Lung (tissue), 12 donors: ENCODE results near the gene EXOC3L4. TPM values are rescaled to one million over a fixed set of nuclear protein-coding genes. Genes with fewer than 3 reads are reported as not detected.

Experiments used
- ATAC-seq: fragments of 200-7000 bp; cut with Tn5 transposase; one replicate; pipeline ENCODE4 v1.9.1; 2020; ENCODE audit warnings: moderate number of reproducible peaks; ENCODE audit not compliant: insufficient read depth, low FRiP score
- DNase-seq, 3 donors: peaks; one replicate each; pipeline ENCODE4 v3.0.0-alpha.2; 2013 to 2017
- H3K27ac ChIP-seq, 2 donors: one replicate each; pipeline ENCODE4 v1.5.1; 2013; ENCODE audit warnings: mild to moderate bottlenecking in 2 of 2, moderate library complexity in 2 of 2, control low read depth in 1 of 2, inconsistent platforms in 1 of 2, low read depth in 1 of 2, low read length in 1 of 2
- H3K27me3 ChIP-seq, 3 donors: one replicate each; pipeline ENCODE4 v1.5.1; 2013; ENCODE audit warnings: low read length in 2 of 3; ENCODE audit not compliant: control insufficient read depth in 3 of 3, insufficient read depth in 3 of 3
- H3K36me3 ChIP-seq, 4 donors: one replicate each; pipeline ENCODE4 v1.5.1; 2013; ENCODE audit warnings: low read length in 4 of 4, mild to moderate bottlenecking in 1 of 4, moderate library complexity in 1 of 4; ENCODE audit not compliant: control insufficient read depth in 4 of 4, insufficient read depth in 4 of 4
- H3K4me1 ChIP-seq, 5 donors: one replicate each; pipeline ENCODE4 v1.5.1; 2013; ENCODE audit warnings: low read length in 5 of 5, mild to moderate bottlenecking in 2 of 5, moderate library complexity in 1 of 5; ENCODE audit not compliant: control insufficient read depth in 5 of 5, insufficient read depth in 5 of 5
- H3K4me3 ChIP-seq: one replicate; pipeline ENCODE4 v1.5.1; 2013; ENCODE audit warnings: mild to moderate bottlenecking, control low read depth, moderate library complexity
- H3K9ac ChIP-seq, 2 donors: one replicate each; pipeline ENCODE4 v1.5.1; 2013; ENCODE audit warnings: low read length in 2 of 2, control low read depth in 1 of 2; ENCODE audit not compliant: insufficient read depth in 1 of 2
- H3K9me3 ChIP-seq, 4 donors: one replicate each; pipeline ENCODE4 v1.5.1; 2013; ENCODE audit warnings: low read length in 3 of 4, mild to moderate bottlenecking in 1 of 4, moderate library complexity in 1 of 4; ENCODE audit not compliant: control insufficient read depth in 4 of 4, insufficient read depth in 3 of 4
- WGBS, 2 donors: extraction: QIAGEN DNeasy Blood & Tissue Kit; methylation state at CpG; one replicate each; pipeline ENCODE4 v1.1.7; 2013; 5-methylcytosine and 5-hydroxymethylcytosine counted together
- polyA plus RNA-seq, 2 donors: library from polyadenylated mRNA; stranded (reverse); fragments of 200-250 nt; gene quantifications; one replicate each; pipeline ENCODE4 v1.2.1, GENCODE V29; 2013
- total RNA-seq, 2 donors: library from RNA; depleted of rRNA in 1 of 2; stranded (reverse); fragments of >200 nt in 1 of 2; gene quantifications; one replicate each; pipeline ENCODE4 v1.2.1, GENCODE V29; 2014 to 2021
- TF ChIP-seq, protein P1 (sequence below): IDR thresholded peaks from 2 replicates; pipeline ENCODE4 v1.5.1; 2012; ENCODE audit warnings: mild to moderate bottlenecking; ENCODE audit errors: control extremely low read depth, extremely low read depth
- donor health status: control.
- donor health status: control.
- donor health status: Bipolar disorder and iron deficiency.
- donor health status: healthy.
- donor health status: DM: yes; HTN: yes; CAD: no.

EXOC3L4 gene
- total and polyA plus RNA-seq, 4 donors, result 3.0 to 4.6 (median 3.8) TPM

GRCh38 chr14:103157969-103158368 is 63.4 kb downstream of the EXOC3L4 start:
- Histone ChIP-seq H3K27ac (no peak overlapping the region), H3K4me1 (peaks cover 0 to 4% (median 0%) of the 10 kb centered on the region in 5 donors), H3K9ac (no peak overlapping the region), H3K4me3 (no peak overlapping the region), H3K36me3 (no peaks in the 10 kb centered on the region), H3K9me3 (no peaks in the 10 kb centered on the region), H3K27me3 (no peaks in the 10 kb centered on the region)
- WGBS, 2 donors, result 92 to 93% methylated on average over 19 of the region's 19 CpGs
- no peak for ATAC-seq
- TF ChIP-seq, protein P1, sequence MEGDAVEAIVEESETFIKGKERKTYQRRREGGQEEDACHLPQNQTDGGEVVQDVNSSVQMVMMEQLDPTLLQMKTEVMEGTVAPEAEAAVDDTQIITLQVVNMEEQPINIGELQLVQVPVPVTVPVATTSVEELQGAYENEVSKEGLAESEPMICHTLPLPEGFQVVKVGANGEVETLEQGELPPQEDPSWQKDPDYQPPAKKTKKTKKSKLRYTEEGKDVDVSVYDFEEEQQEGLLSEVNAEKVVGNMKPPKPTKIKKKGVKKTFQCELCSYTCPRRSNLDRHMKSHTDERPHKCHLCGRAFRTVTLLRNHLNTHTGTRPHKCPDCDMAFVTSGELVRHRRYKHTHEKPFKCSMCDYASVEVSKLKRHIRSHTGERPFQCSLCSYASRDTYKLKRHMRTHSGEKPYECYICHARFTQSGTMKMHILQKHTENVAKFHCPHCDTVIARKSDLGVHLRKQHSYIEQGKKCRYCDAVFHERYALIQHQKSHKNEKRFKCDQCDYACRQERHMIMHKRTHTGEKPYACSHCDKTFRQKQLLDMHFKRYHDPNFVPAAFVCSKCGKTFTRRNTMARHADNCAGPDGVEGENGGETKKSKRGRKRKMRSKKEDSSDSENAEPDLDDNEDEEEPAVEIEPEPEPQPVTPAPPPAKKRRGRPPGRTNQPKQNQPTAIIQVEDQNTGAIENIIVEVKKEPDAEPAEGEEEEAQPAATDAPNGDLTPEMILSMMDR, result no peak
- no peak for DNase-seq

GRCh38 chr14:103158688-103159087 is 64.2 kb downstream of the EXOC3L4 start:
- TF ChIP-seq, protein P1, result no peak
- Histone ChIP-seq H3K27me3 (no peaks in the 10 kb centered on the region), H3K36me3 (no peaks in the 10 kb centered on the region), H3K4me3 (no peak overlapping the region), H3K27ac (no peak overlapping the region), H3K4me1 (peaks cover 0 to 4% (median 0%) of the 10 kb centered on the region in 5 donors), H3K9me3 (no peaks in the 10 kb centered on the region), H3K9ac (no peak overlapping the region)
- no peak for ATAC-seq
- WGBS, 2 donors, result 24 to 31% methylated on average over 1 of the region's 1 CpG
- peak; percentile 18 to 50 (median 42) for DNase-seq

Other genes starting within 250 kb of the EXOC3L4 start
- 10 to 100 TPM in 1 of 2 donors, under 1 TPM in 1; 0.94 to 24.7 TPM for gene AMN, start 172.1 kb upstream of the EXOC3L4 start, total RNA-seq
- 10 to 100 TPM; 10.2 to 15.0 TPM for gene AMN, start 172.1 kb upstream of the EXOC3L4 start, polyA plus RNA-seq
- 10 to 100 TPM; 88.5 to 97.9 TPM for gene CDC42BPB, start 37.2 kb upstream of the EXOC3L4 start, total RNA-seq
- gene CDC42BPB, start 37.2 kb upstream of the EXOC3L4 start, polyA plus RNA-seq, result 10 to 100 TPM; 39.3 to 44.6 TPM
- not detected for gene LBHD2, start 10.5 kb upstream of the EXOC3L4 start, total RNA-seq
- under 1 TPM in 1 of 2 donors, not detected in 1; 0.08 TPM for gene LBHD2, start 10.5 kb upstream of the EXOC3L4 start, polyA plus RNA-seq
- 100 to 1,000 TPM in 1 of 2 donors, 10 to 100 TPM in 1; 65.6 to 192 TPM for gene TNFAIP2, start 28.7 kb downstream of the EXOC3L4 start, total RNA-seq
- 100 to 1,000 TPM; 260 to 519 TPM for gene TNFAIP2, start 28.7 kb downstream of the EXOC3L4 start, polyA plus RNA-seq
- 100 to 1,000 TPM; 161 to 255 TPM for gene EIF5, start 239.5 kb downstream of the EXOC3L4 start, total RNA-seq
- 100 to 1,000 TPM in 1 of 2 donors, 10 to 100 TPM in 1; 50.4 to 161 TPM for gene EIF5, start 239.5 kb downstream of the EXOC3L4 start, polyA plus RNA-seq